ENCODE results near the gene ANGPTL8.

DNA sequence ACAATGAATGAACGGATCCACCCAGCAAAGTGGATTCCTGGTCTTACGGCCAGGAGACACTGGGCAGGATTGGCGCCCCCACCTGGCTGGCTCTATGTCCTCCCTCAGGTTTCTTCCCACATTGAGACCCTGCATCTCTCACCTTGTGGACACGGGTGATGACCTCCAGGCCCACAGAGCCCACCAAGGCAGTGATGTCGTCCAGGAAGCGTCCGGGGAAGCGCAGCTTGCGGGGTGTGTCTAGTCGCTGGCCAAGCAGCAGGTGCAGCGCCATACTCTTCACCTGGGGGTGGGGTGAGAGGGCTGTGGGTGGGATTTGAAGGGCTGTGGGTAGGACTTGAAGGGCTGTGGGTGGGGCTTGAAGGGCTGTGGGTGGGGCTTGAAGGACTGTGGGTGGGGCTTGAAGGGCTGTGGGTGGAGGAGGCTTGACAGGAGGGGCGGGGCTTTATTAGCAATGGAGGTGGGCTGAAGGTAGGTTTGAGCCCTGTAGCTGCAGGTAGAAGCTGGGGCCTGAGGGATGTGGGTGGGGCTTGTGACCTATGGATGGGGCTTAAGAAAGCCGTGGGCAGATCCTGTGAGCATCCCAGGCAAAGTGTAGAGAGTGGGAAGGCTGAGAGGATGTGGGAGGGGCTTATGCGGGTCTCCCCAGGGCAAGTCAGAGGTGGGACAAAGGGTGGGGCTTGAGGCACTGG is 12.1 kb upstream of the ANGPTL8 start:
- TF ChIP-seq ISL1 (CRISPR knock-in tag; IDR thresholded peaks at IDR 0.05) (no peak), ZFP3 (CRISPR knock-in tag; IDR thresholded peaks at IDR 0.05) (no peak), GLIS3 (CRISPR knock-in tag; IDR thresholded peaks at IDR 0.05) (no peak), BACH2 (CRISPR knock-in tag; IDR thresholded peaks at IDR 0.05; ENCODE audit: borderline replicate concordance) (no peak), ZNF565 (CRISPR knock-in tag; conservative IDR thresholded peaks at IDR 0.05; ENCODE audit: low read depth) (no peak), RARB (CRISPR knock-in tag; IDR thresholded peaks at IDR 0.05) (no peak)
- TF ChIP-seq, protein P1, sequence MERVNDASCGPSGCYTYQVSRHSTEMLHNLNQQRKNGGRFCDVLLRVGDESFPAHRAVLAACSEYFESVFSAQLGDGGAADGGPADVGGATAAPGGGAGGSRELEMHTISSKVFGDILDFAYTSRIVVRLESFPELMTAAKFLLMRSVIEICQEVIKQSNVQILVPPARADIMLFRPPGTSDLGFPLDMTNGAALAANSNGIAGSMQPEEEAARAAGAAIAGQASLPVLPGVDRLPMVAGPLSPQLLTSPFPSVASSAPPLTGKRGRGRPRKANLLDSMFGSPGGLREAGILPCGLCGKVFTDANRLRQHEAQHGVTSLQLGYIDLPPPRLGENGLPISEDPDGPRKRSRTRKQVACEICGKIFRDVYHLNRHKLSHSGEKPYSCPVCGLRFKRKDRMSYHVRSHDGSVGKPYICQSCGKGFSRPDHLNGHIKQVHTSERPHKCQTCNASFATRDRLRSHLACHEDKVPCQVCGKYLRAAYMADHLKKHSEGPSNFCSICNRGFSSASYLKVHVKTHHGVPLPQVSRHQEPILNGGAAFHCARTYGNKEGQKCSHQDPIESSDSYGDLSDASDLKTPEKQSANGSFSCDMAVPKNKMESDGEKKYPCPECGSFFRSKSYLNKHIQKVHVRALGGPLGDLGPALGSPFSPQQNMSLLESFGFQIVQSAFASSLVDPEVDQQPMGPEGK (CRISPR knock-in tag; IDR thresholded peaks at IDR 0.05; ENCODE audit: borderline replicate concordance), result no peak

All from SK-N-SH treated with all-trans-retinoic acid at 6 μM for 48 hours (cell line).